Type B pancreatic cell (in vitro differentiated cells): ENCODE results near the gene UBE2L3. TPM values are rescaled to one million over a fixed set of nuclear protein-coding genes. Genes with fewer than 3 reads are reported as not detected.
A peak's percentile ranks its signal among the peaks of the same experiment; 100 is the strongest.
"Not testable (repeated sequence)": the region's sequence is repeated elsewhere in the genome, so short reads cannot be mapped to it uniquely, and the experiment has no call there.

ENCODE experiments used
- DNase-seq: peaks from one replicate; pipeline ENCODE4 v3.0.0; 2021; ENCODE audit warnings: mixed read lengths; ENCODE audit not compliant: unreplicated experiment; ENCODE audit errors: extremely low spot score
- H3K27ac Mint-ChIP-seq: 2 replicates; pipeline ENCODE4 v1.8.0; 2021; ENCODE audit warnings: mild to moderate bottlenecking, mixed read lengths
- H3K27me3 Mint-ChIP-seq: 2 replicates; pipeline ENCODE4 v1.8.0; 2021; ENCODE audit warnings: mixed read lengths
- H3K36me3 Mint-ChIP-seq: 2 replicates; pipeline ENCODE4 v1.8.0; 2021; ENCODE audit warnings: mixed read lengths
- H3K4me1 Mint-ChIP-seq: one replicate; pipeline ENCODE4 v1.8.0; 2021; ENCODE audit warnings: mixed read lengths; ENCODE audit not compliant: unreplicated experiment
- H3K4me3 Mint-ChIP-seq: 2 replicates; pipeline ENCODE4 v1.8.0; 2021; ENCODE audit warnings: mild to moderate bottlenecking, mixed read lengths
- H3K9me3 Mint-ChIP-seq: 2 replicates; pipeline ENCODE4 v1.8.0; 2021; ENCODE audit warnings: mixed read lengths
- CTCF ChIP-seq: fragments of 200-600 bp; sonication (generic); conservative IDR thresholded peaks from 2 replicates; pipeline ENCODE4 v1.5.0; 2021; ENCODE audit warnings: antibody characterized with exemption, mild to moderate bottlenecking
- total RNA-seq: library from RNA; stranded (reverse); gene quantifications from 2 replicates; pipeline ENCODE4 v1.2.1, GENCODE V29; 2021; ENCODE audit warnings: low replicate concordance

UBE2L3 gene
- total RNA-seq, 1 donor from 2014 or later, result 63.1 TPM

- no peaks in the 10 kb centered on the region for H3K9me3 Mint-ChIP-seq
- peaks cover 19% of the 10 kb centered on the region for H3K4me1 Mint-ChIP-seq
- DNase-seq, result no peak
- no peaks in the 10 kb centered on the region for H3K27me3 Mint-ChIP-seq
- peak overlapping the region; percentile 86 for H3K27ac Mint-ChIP-seq
- TF ChIP-seq CTCF, result no peak
- H3K36me3 Mint-ChIP-seq, result peaks cover 8% of the 10 kb centered on the region
- peak overlapping the region; percentile 90 for H3K4me3 Mint-ChIP-seq
Observed at GRCh38 chr22:21640810-21641209, 73.3 kb downstream of the UBE2L3 start.

- Mint-ChIP-seq H3K27ac (peak overlapping the region; percentile 86), H3K27me3 (no peaks in the 10 kb centered on the region), H3K9me3 (no peaks in the 10 kb centered on the region), H3K4me3 (peak overlapping the region; percentile 90), H3K36me3 (peaks cover 10% of the 10 kb centered on the region), H3K4me1 (peaks cover 20% of the 10 kb centered on the region)
- DNase-seq, result no peak
- TF ChIP-seq CTCF, result peak; percentile 65
Observed at GRCh38 chr22:21641417-21641788, 73.9 kb downstream of the UBE2L3 start.

- H3K9me3 Mint-ChIP-seq, result no peaks in the 10 kb centered on the region
- H3K36me3 Mint-ChIP-seq, result peaks cover 16% of the 10 kb centered on the region
- peak; percentile 29 for TF ChIP-seq CTCF
- peak; percentile 98 for DNase-seq
- peaks cover 26% of the 10 kb centered on the region for H3K4me1 Mint-ChIP-seq
- peak within 1 kb of the TSS; percentile 90 for H3K4me3 Mint-ChIP-seq
- H3K27ac Mint-ChIP-seq, result peak within 1 kb of the TSS; percentile 86
- H3K27me3 Mint-ChIP-seq, result no peaks in the 10 kb centered on the region
Observed at GRCh38 chr22:21641789-21642583, 74.5 kb downstream of the UBE2L3 start, which contains the start of gene SDF2L1. Gene SDF2L1, plus strand, starts transcription at chr22:21642302. Its CDS starts 35 bp downstream, at chr22:21642337.

GRCh38 chr22:21642584-21643448, 75.3 kb downstream of the UBE2L3 start:
- Mint-ChIP-seq H3K9me3 (no peaks in the 10 kb centered on the region), H3K4me1 (peaks cover 26% of the 10 kb centered on the region), H3K27ac (peak overlapping the region; percentile 86), H3K36me3 (peaks cover 16% of the 10 kb centered on the region), H3K27me3 (no peaks in the 10 kb centered on the region), H3K4me3 (peak overlapping the region; percentile 90)
- no peak for DNase-seq
- peak; percentile 76 for TF ChIP-seq CTCF

GRCh38 chr22:21643533-21644357, 76.2 kb downstream of the UBE2L3 start:
- Mint-ChIP-seq H3K27ac (peak overlapping the region; percentile 61), H3K27me3 (no peaks in the 10 kb centered on the region), H3K36me3 (peaks cover 16% of the 10 kb centered on the region), H3K9me3 (no peaks in the 10 kb centered on the region), H3K4me1 (peaks cover 26% of the 10 kb centered on the region), H3K4me3 (peak overlapping the region; percentile 90)
- DNase-seq, result no peak
- TF ChIP-seq CTCF, result no peak

- H3K36me3 Mint-ChIP-seq, result peaks cover 16% of the 10 kb centered on the region
- H3K27ac Mint-ChIP-seq, H3K4me3 Mint-ChIP-seq, DNase-seq, H3K27me3 Mint-ChIP-seq, H3K9me3 Mint-ChIP-seq: not testable (repeated sequence)
- H3K4me1 Mint-ChIP-seq, result peaks cover 31% of the 10 kb centered on the region
Observed at GRCh38 chr22:21645513-21645912, 78.0 kb downstream of the UBE2L3 start.
